Stimulated activated CD8-positive, alpha-beta memory T cell treated with anti-CD3 and anti-CD28 coated beads, Interleukin-2, amount 100 ng/mL, for 1 hour (primary cell): ENCODE data around the gene EEFSEC.
"Not testable (repeated sequence)": the region's sequence is repeated elsewhere in the genome, so short reads cannot be mapped to it uniquely, and the experiment has no call there.

ENCODE experiments used
- DNase-seq, 2 donors: peaks; one replicate each; pipeline ENCODE4 v3.0.0-alpha.2; 2020; ENCODE audit warnings: low read depth in 2 of 2

EEFSEC gene

GRCh38 chr3:128152419-128153155 is 694 bp upstream of the EEFSEC start:
- no peak for DNase-seq

GRCh38 chr3:128154354-128154753 is 1.1 kb downstream of the EEFSEC start:
- DNase-seq: not testable (repeated sequence)

GRCh38 chr3:128155616-128156360 is 2.5 kb downstream of the EEFSEC start:
- DNase-seq: no peak

GRCh38 chr3:128160661-128161060 is 7.4 kb downstream of the EEFSEC start:
- DNase-seq: no peak

- DNase-seq: no peak
Measured at GRCh38 chr3:128163432-128163831, 10.2 kb downstream of the EEFSEC start.

- DNase-seq: no peak
Measured at GRCh38 chr3:128166971-128167453, 13.7 kb downstream of the EEFSEC start.

- DNase-seq: no peak
Measured at GRCh38 chr3:128167646-128167972, 14.3 kb downstream of the EEFSEC start.

GRCh38 chr3:128167973-128168674 is 14.8 kb downstream of the EEFSEC start:
- no peak for DNase-seq

- DNase-seq: no peak
Measured at GRCh38 chr3:128168836-128169235, 15.6 kb downstream of the EEFSEC start.

- DNase-seq: no peak
Measured at GRCh38 chr3:128170866-128171516, 17.7 kb downstream of the EEFSEC start.

- no peak for DNase-seq
Measured at GRCh38 chr3:128173200-128173599, 19.9 kb downstream of the EEFSEC start.

- DNase-seq: no peak
Measured at GRCh38 chr3:128173849-128174248, 20.6 kb downstream of the EEFSEC start.

GRCh38 chr3:128174675-128175590 is 21.7 kb downstream of the EEFSEC start:
- no peak for DNase-seq

GRCh38 chr3:128175768-128176167 is 22.5 kb downstream of the EEFSEC start:
- no peak for DNase-seq

GRCh38 chr3:128176276-128176833 is 23.1 kb downstream of the EEFSEC start:
- DNase-seq: no peak

- DNase-seq: no peak
Measured at GRCh38 chr3:128177865-128178264, 24.6 kb downstream of the EEFSEC start.

GRCh38 chr3:128178782-128179483 is 25.7 kb downstream of the EEFSEC start:
- DNase-seq: no peak

- no peak for DNase-seq
Measured at GRCh38 chr3:128179484-128179819, 26.2 kb downstream of the EEFSEC start.

GRCh38 chr3:128180436-128180835 is 27.2 kb downstream of the EEFSEC start:
- DNase-seq: no peak

GRCh38 chr3:128180913-128181312 is 27.6 kb downstream of the EEFSEC start:
- no peak for DNase-seq
